GM18519 (cell line): Measurements from ENCODE around the gene DYRK3.

Experiments used
- ATAC-seq: cut with Tn5 transposase; IDR thresholded peaks from one replicate; pipeline ENCODE4 v1.9.1; 2021; ENCODE audit warnings: mild to moderate bottlenecking, moderate library complexity; ENCODE audit not compliant: unreplicated experiment, low FRiP score

Gene DYRK3

GRCh38 chr1:206658264-206658980, 23.1 kb downstream of the DYRK3 start:
- ATAC-seq, result no peak

DNA sequence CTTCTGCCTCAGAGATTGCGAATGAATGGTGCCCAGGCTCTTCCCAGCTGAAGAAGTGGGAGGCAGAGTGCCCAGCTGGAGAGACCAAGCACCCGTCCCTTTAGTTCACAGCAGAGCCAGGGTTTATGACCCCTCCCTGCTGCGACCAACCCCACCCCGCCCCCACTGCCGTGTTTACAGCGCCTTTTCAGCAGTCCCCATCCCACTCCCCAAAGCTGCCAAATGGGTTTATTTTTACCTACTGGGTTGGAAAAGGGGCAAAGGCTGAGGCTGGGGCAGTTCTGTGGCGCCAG, 23.6 kb downstream of the DYRK3 start:
- ATAC-seq, result no peak

- no peak for ATAC-seq
Measured at GRCh38 chr1:206660136-206660535, 24.8 kb downstream of the DYRK3 start.

GRCh38 chr1:206661161-206661820, 26.0 kb downstream of the DYRK3 start:
- no peak for ATAC-seq

GRCh38 chr1:206662396-206663092, 27.2 kb downstream of the DYRK3 start:
- no peak for ATAC-seq

DNA sequence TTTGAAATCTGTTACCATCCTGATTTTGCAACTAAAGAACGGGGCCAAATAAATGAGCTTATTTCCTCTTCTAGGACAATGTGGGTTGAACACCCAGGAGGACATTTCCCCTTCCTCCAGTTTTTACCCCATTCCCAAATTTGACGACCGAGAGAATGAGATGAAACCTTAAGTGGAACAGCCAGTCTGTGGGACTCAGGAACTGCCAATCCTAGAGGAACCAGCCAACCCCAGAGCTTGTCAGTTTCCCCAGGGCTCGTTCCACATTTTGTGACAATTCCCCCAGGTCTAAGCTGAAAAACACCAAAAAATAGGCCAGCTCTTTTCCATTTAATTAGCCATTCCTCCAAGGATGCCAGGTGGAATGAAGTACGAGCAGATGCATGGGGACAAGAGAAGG, 28.0 kb downstream of the DYRK3 start:
- no peak for ATAC-seq

DNA sequence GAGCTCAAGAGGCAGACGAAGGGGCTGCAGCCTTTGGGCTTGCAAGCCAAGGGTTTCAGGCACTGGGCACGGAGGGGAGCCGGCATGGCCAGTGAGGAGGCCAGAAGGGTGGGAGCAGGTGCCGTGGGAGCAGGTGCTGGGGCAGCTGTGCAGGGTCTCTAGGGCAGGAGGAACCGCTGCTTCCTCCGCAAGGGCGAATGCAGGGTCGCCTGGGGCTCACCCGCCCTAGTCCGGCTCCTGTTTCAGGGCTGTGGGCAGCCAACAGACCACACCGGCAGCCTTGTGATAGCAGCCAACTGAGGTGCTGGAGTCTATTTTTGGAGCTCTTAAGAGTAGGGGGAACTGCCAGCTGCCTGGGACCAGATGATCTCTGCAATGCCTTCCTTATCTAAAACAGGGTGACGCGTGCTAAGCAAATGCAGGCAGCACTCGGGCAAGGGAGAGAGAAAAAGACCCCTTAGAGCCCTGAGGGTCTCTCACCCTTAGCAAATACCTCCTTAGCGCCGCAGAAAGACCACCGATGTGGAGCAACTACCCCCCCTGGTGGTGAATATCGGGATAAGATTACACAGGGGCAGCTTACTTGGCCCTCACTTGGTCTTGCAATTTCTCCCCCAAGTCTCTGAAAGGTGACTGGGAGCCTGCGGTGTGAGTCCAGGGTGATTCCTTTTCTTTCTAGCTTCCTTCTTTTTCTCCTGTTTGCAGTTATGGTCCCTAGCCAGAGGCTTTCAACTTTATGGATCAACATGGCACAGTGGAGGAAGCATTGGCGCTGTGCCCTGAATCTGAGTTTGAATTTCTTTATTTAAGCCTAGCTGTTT, 28.7 kb downstream of the DYRK3 start:
- ATAC-seq, result no peak

GRCh38 chr1:206664740-206665139, 29.4 kb downstream of the DYRK3 start:
- ATAC-seq, result no peak

DNA sequence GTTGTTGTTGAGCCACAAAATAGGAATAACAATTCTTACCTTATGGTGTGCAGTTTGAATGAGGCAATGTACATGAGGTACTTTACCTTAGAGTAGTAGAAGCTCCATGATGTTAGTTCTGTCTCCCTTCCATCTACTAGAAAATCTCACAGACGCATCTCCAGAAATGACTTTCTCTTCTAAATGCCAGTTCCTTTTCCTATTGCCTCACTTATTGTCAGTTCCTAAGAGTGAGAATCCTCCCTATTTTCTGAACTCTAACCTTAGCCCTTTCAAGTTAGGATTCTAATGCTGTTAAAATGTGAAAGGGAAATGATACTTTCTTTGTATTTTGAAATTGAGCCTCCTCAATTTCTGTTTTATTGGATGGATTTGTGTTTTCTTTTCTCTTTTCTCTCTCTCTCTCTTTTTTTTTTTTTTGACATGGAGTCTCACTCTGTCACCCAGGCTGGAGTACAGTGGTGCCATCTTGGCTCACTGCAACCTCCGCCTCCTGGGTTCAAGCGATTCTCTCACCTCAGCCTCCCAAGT, 30.8 kb downstream of the DYRK3 start:
- no peak for ATAC-seq

DNA sequence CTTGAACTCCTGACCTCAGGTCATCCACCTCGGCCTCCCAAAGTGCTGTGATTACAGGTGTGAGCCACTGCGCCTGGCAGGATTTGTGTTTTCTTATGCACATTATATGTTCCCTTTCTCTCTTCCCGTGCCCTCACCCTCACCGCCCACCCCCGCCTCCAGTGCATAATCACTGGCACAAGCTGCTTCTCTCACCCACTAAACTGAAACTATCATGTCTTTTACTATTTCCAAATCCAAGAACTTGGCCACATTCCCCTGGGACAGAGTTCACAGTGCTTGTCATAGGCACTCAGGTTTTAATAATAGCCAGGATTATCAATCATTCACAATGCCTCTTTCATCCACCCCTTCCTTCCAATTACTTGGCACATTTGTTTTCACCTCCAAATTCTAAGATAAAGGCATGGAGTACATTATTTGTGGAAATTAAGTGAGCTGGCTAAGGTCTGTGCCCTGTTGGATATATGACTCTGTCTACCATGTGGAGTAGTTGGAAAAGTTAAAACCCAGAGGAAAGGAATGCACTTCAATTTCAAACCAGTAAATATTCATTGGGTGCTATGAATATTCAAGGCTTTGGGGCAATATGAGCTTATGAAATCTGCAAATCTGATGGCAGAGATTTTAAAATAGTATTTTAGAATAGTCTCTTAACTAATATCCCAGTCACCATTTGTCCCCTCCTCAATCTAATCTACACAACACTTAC, 31.8 kb downstream of the DYRK3 start:
- ATAC-seq, result no peak

DNA sequence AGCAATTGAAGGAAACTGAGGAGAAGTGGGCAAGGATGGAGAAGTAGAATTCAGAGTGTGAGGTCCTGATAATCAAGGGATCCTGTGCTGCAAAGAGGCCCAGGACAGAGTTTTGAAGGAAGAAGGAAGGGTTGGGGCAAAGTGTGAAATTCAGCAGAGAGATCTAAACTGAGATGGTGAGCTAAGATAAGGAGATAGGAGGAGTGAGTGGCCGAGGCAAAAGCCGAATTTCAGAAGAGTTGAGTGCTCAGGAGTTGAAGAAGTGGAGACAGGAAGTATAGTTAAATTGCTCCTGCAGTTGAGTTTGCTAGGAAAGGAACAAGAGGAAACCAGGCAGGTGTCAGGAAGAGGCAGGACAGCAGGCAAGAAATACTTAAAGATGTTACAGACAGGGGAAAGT, 33.0 kb downstream of the DYRK3 start:
- no peak for ATAC-seq

- ATAC-seq, result no peak
Measured at GRCh38 chr1:206668874-206669410, 33.6 kb downstream of the DYRK3 start.

GRCh38 chr1:206672011-206672688, 36.8 kb downstream of the DYRK3 start:
- no peak for ATAC-seq

DNA sequence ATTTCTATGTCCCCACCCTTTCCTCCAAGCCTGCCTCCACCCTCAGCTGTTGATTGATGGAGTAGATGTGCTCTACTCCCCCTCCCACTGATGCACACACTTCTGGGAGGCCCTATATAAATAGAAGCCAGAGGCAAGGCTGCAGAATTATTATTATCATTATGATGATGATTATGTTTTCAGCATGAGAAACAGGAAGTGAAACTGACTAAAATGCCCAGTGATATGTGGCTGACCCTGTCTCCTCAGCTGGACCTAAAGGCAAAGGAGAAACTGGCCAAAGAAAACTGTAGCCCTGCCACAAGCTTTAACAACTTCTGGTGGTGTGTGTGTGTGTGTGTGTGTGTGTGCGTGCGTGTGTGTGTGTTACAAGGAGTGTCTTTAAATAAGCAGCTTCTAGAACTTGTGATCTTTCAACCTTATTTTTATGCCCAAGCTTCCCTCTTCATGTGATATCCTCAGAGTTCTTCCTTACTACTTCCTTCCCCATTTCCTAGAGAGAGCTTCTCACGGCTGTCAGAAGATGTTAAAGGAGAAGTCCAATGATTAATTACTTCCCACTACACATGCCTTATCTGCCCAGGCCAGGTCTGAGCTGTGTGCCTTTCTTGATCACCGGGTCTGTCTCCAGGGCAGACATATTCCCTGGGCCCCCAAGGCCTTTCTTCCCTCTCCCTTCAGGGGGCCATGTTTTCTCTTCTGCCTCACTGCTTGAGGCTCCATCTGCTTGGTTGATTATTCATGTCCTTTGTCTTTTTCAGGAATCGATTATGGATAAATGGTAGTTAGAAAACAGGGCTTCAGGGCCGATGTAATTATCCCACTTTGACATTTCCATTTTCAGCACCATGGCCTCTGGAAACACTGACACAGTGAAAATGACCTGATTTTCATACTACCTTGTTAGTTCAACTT, 37.8 kb downstream of the DYRK3 start:
- ATAC-seq, result no peak

GRCh38 chr1:206674236-206674635, 38.9 kb downstream of the DYRK3 start:
- ATAC-seq, result no peak

- ATAC-seq, result no peak
Measured at GRCh38 chr1:206674745-206675175, 39.4 kb downstream of the DYRK3 start.

- ATAC-seq, result no peak
Measured at GRCh38 chr1:206676499-206676898, 41.2 kb downstream of the DYRK3 start.

GRCh38 chr1:206678490-206678889, 43.2 kb downstream of the DYRK3 start:
- no peak for ATAC-seq
